ENCODE data around the gene RASSF5.

Gene RASSF5

DNA sequence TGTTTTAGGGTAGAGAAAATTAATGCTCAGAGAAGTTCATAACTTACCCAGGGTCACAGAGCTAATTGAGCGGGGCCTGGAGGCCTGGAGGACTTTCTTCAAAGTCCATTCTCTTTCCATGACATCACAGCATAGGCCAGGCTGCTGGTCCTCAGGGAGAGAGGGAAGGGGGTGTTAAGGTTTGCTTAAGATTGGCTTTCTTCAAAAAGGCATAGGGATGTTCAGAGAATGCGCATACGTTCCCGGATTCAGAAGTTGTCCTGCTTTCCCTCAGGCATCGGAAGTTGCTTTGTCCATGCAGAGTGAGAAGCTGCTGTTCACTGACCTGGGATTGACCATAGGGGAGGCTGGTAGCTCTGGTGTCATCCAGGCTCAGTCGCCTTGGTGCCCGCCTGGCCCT is 25.0 kb downstream of the RASSF5 start:
- DNase-seq (ENCODE audit: low read depth, low spot score), result no peak
- Histone ChIP-seq H3K9me3 (ENCODE audit: control insufficient read depth, insufficient read depth, low read length) (no peaks in the 10 kb centered on the region), H3K4me1 (ENCODE audit: control insufficient read depth, insufficient read depth, low read length) (no peaks in the 10 kb centered on the region), H3K36me3 (ENCODE audit: control insufficient read depth, insufficient read depth, low read length) (no peaks in the 10 kb centered on the region), H3K27ac (ENCODE audit: low read length) (no peak overlapping the region), H3K4me3 (ENCODE audit: low read length) (no peak overlapping the region), H3K27me3 (ENCODE audit: control insufficient read depth, insufficient read depth, low read length) (no peaks in the 10 kb centered on the region)
- WGBS (ENCODE audit: insufficient coverage, insufficient read length), result no CpG with 5 or more reads among the region's 7 CpGs

DNA sequence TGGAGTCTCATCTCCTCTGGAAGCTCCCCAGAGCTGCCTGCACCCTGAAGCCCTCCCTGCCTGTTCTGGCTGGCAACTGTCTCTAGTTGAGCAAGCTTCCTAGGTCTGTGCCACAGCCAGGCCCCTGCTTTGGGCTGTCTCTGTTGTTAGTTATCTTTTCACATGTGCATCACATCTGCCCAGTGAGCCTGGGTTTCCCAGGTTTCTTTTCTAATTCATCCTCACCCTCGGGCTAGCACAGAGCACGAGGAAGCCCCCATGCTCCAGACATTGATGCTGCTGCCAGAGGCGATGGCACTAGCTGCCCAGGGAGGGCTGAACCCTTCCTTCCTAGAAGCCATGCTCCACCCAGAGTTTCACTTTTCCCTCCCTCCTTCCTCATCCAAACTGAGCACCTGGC is 27.2 kb downstream of the RASSF5 start:
- Histone ChIP-seq H3K9me3 (ENCODE audit: control insufficient read depth, insufficient read depth, low read length) (no peaks in the 10 kb centered on the region), H3K36me3 (ENCODE audit: control insufficient read depth, insufficient read depth, low read length) (no peaks in the 10 kb centered on the region), H3K4me3 (ENCODE audit: low read length) (no peak overlapping the region), H3K27me3 (ENCODE audit: control insufficient read depth, insufficient read depth, low read length) (no peaks in the 10 kb centered on the region), H3K27ac (ENCODE audit: low read length) (no peak overlapping the region), H3K4me1 (ENCODE audit: control insufficient read depth, insufficient read depth, low read length) (no peaks in the 10 kb centered on the region)
- no CpG with 5 or more reads among the region's 3 CpGs for WGBS (ENCODE audit: insufficient coverage, insufficient read length)
- DNase-seq (ENCODE audit: low read depth, low spot score), result no peak

GRCh38 chr1:206535853-206536188 is 28.5 kb downstream of the RASSF5 start:
- no peak for DNase-seq (ENCODE audit: low read depth, low spot score)
- WGBS (ENCODE audit: insufficient coverage, insufficient read length), result no CpG with 5 or more reads among the region's 6 CpGs
- no peaks in the 10 kb centered on the region for H3K4me1 ChIP-seq (ENCODE audit: control insufficient read depth, insufficient read depth, low read length)
- no peaks in the 10 kb centered on the region for H3K9me3 ChIP-seq (ENCODE audit: control insufficient read depth, insufficient read depth, low read length)
- H3K27me3 ChIP-seq (ENCODE audit: control insufficient read depth, insufficient read depth, low read length), result no peaks in the 10 kb centered on the region
- no peaks in the 10 kb centered on the region for H3K36me3 ChIP-seq (ENCODE audit: control insufficient read depth, insufficient read depth, low read length)
- no peak overlapping the region for H3K27ac ChIP-seq (ENCODE audit: low read length)
- no peak overlapping the region for H3K4me3 ChIP-seq (ENCODE audit: low read length)

GRCh38 chr1:206537141-206537540 is 29.8 kb downstream of the RASSF5 start:
- no peak for DNase-seq (ENCODE audit: low read depth, low spot score)
- no peaks in the 10 kb centered on the region for H3K9me3 ChIP-seq (ENCODE audit: control insufficient read depth, insufficient read depth, low read length)
- no CpG with 5 or more reads among the region's 4 CpGs for WGBS (ENCODE audit: insufficient coverage, insufficient read length)
- H3K27me3 ChIP-seq (ENCODE audit: control insufficient read depth, insufficient read depth, low read length), result no peaks in the 10 kb centered on the region
- no peak overlapping the region for H3K4me3 ChIP-seq (ENCODE audit: low read length)
- no peak overlapping the region for H3K27ac ChIP-seq (ENCODE audit: low read length)
- H3K4me1 ChIP-seq (ENCODE audit: control insufficient read depth, insufficient read depth, low read length), result no peaks in the 10 kb centered on the region
- no peaks in the 10 kb centered on the region for H3K36me3 ChIP-seq (ENCODE audit: control insufficient read depth, insufficient read depth, low read length)

DNA sequence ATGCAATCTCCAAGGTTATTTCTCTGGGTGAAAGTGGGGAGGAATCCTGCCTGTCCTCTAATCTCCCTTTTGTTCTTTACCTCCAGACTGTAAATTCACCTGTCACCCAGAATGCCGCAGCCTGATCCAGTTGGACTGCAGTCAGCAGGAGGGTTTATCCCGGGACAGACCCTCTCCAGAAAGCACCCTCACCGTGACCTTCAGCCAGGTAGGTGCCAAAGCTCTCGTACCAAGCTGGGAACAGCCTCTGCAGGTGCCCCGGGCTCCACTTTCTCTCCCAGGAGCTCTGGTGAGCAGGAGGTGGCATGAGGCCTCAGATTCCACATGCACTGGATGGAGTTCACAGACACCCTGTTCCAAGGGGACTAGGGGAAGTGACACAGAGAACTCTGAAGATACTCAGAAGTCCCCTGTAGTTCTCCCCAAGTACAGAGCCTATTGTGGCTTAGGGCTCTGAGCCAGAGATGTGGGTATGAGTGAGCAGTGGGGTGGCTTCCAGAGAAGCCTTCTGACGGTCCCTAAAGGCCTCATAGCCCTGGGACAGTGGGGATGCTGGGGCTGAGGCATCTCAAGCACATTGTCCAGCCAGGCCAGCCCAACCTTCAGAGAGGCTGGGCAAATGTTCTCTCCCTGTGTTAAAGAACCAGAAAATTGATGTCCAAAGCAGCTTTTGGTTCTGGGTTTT is 30.9 kb downstream of the RASSF5 start:
- H3K27ac ChIP-seq (ENCODE audit: low read length), result no peak overlapping the region
- H3K36me3 ChIP-seq (ENCODE audit: control insufficient read depth, insufficient read depth, low read length), result no peaks in the 10 kb centered on the region
- H3K4me1 ChIP-seq (ENCODE audit: control insufficient read depth, insufficient read depth, low read length), result no peaks in the 10 kb centered on the region
- H3K9me3 ChIP-seq (ENCODE audit: control insufficient read depth, insufficient read depth, low read length), result no peaks in the 10 kb centered on the region
- WGBS (ENCODE audit: insufficient coverage, insufficient read length), result no CpG with 5 or more reads among the region's 6 CpGs
- H3K4me3 ChIP-seq (ENCODE audit: low read length), result no peak overlapping the region
- DNase-seq (ENCODE audit: low read depth, low spot score), result no peak
- H3K27me3 ChIP-seq (ENCODE audit: control insufficient read depth, insufficient read depth, low read length), result no peaks in the 10 kb centered on the region

DNA sequence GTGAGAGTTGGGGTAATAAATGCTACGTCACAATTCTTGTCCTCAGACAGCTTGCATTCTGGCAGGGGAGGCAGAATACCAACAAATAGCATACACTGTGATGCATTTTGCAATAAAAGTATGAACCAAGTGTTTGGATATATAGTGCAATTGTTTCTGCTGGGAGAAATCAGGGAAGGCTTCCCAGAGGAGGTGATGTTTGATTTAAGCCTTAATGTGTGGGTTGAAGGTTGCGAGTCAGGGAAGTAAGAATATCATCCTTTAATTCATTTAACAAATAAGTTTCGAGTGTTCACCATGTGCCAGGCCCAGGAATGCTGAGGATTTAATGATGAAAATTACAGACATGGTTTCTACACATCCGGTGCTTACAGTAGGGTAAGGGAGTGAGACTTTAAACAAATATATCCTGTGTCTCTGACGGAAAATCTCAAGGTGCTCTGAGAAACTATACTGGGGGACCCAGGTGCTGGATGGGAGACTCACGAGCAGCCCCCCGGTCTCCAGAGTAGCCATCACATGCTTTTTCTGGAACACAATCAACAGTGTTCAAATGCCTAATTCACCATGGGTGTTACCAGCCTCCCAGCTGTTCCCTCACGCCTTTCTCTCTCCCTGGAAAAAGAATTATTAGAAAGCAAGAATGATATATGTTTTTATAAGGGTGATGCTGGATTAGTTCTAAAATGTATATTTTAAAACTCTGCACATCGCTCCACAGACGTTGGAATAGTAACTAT is 31.7 kb downstream of the RASSF5 start:
- WGBS (ENCODE audit: insufficient coverage, insufficient read length), result no CpG with 5 or more reads among the region's 10 CpGs
- no peaks in the 10 kb centered on the region for H3K4me1 ChIP-seq (ENCODE audit: control insufficient read depth, insufficient read depth, low read length)
- no peak overlapping the region for H3K4me3 ChIP-seq (ENCODE audit: low read length)
- no peak overlapping the region for H3K27ac ChIP-seq (ENCODE audit: low read length)
- H3K36me3 ChIP-seq (ENCODE audit: control insufficient read depth, insufficient read depth, low read length), result no peaks in the 10 kb centered on the region
- no peaks in the 10 kb centered on the region for H3K9me3 ChIP-seq (ENCODE audit: control insufficient read depth, insufficient read depth, low read length)
- DNase-seq (ENCODE audit: low read depth, low spot score), result no peak
- no peaks in the 10 kb centered on the region for H3K27me3 ChIP-seq (ENCODE audit: control insufficient read depth, insufficient read depth, low read length)

- H3K4me1 ChIP-seq (ENCODE audit: control insufficient read depth, insufficient read depth, low read length), result peaks cover 2% of the 10 kb centered on the region; the same call in 1 of the 2 replicates
- no CpG with 5 or more reads among the region's 8 CpGs for WGBS (ENCODE audit: insufficient coverage, insufficient read length)
- no peak overlapping the region for H3K4me3 ChIP-seq (ENCODE audit: low read length)
- DNase-seq (ENCODE audit: low read depth, low spot score), result no peak
- no peak overlapping the region for H3K27ac ChIP-seq (ENCODE audit: low read length)
- no peaks in the 10 kb centered on the region for H3K27me3 ChIP-seq (ENCODE audit: control insufficient read depth, insufficient read depth, low read length)
- H3K9me3 ChIP-seq (ENCODE audit: control insufficient read depth, insufficient read depth, low read length), result no peaks in the 10 kb centered on the region
- no peaks in the 10 kb centered on the region for H3K36me3 ChIP-seq (ENCODE audit: control insufficient read depth, insufficient read depth, low read length)
These were observed 32.9 kb downstream of the RASSF5 start for GRCh38 chr1:206540044-206540780.

DNA sequence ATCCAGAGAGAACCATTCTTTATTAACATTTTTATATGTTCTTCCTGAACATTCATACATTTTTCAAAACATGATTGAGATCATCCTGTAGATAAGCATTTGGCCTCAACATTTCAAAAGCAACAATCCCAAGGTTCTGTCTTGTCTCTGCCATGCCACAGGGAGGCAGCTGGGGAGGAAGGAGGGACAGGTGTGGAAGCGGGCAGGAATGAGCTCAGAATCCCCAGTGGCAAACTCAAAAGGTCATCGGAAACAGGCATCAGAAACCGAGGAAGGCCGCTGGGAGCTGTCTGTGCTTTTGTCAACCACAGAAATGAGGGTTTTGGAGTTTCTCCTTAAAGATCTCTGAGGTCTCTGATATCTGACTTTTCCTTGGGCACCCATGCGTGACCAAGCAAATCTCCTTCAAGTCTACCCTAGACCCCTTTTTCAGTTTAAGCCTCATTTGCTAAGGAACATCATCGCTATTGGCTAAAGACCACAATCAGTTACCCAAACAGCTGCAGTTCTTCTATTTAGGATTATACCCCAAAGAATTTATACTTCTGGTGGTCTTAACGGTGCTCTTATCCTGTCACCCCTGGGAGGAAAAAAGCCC is 34.0 kb downstream of the RASSF5 start:
- Histone ChIP-seq H3K4me1 (ENCODE audit: control insufficient read depth, insufficient read depth, low read length) (peaks cover 2% of the 10 kb centered on the region; the same call in 1 of the 2 replicates), H3K27me3 (ENCODE audit: control insufficient read depth, insufficient read depth, low read length) (no peaks in the 10 kb centered on the region), H3K27ac (ENCODE audit: low read length) (no peak overlapping the region), H3K36me3 (ENCODE audit: control insufficient read depth, insufficient read depth, low read length) (no peaks in the 10 kb centered on the region), H3K4me3 (ENCODE audit: low read length) (no peak overlapping the region), H3K9me3 (ENCODE audit: control insufficient read depth, insufficient read depth, low read length) (no peaks in the 10 kb centered on the region)
- no peak for DNase-seq (ENCODE audit: low read depth, low spot score)
- no CpG with 5 or more reads among the region's 7 CpGs for WGBS (ENCODE audit: insufficient coverage, insufficient read length)

DNA sequence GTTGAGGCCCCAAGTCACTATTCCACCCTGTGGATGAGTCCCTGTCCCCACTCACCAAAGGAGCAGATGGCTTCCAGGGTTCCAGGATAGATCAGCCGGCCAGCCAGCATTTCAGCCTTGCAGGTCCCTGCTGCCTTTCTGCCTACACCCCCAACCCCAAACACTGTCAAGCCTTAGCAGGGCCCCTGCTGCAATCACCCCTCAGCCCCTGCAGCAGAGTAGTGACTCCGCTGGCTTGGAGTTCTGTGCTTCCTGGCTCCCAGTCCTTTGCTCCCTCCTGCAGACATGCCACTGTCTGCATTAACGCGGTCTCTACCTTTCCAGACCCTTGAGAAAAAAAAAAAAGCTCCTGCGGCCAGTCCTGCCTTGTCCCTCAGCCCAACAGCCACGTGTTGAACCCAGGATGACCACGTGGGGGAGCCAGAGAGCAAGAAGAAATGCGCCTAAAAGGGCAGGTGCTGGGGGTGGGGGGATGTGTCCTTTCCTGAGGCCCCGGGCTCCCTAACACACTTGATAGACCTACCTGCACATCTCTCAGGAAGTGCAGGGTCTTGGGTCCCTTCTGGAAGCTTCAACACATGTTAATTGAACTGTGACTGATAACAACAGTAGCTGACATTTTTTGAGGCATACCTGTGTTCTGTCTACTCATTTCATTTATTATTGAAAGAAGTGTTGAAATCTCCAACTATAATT is 37.4 kb downstream of the RASSF5 start:
- Histone ChIP-seq H3K27ac (ENCODE audit: low read length) (no peak overlapping the region), H3K4me1 (ENCODE audit: control insufficient read depth, insufficient read depth, low read length) (peaks cover 2% of the 10 kb centered on the region; the same call in 1 of the 2 replicates), H3K4me3 (ENCODE audit: low read length) (no peak overlapping the region), H3K9me3 (ENCODE audit: control insufficient read depth, insufficient read depth, low read length) (no peaks in the 10 kb centered on the region), H3K27me3 (ENCODE audit: control insufficient read depth, insufficient read depth, low read length) (no peaks in the 10 kb centered on the region), H3K36me3 (ENCODE audit: control insufficient read depth, insufficient read depth, low read length) (no peaks in the 10 kb centered on the region)
- peak; percentile 79 for DNase-seq (ENCODE audit: low read depth, low spot score)
- no CpG with 5 or more reads among the region's 9 CpGs for WGBS (ENCODE audit: insufficient coverage, insufficient read length)

- Histone ChIP-seq H3K9me3 (ENCODE audit: control insufficient read depth, insufficient read depth, low read length) (no peaks in the 10 kb centered on the region), H3K27ac (ENCODE audit: low read length) (no peak overlapping the region), H3K4me1 (ENCODE audit: control insufficient read depth, insufficient read depth, low read length) (peaks cover 2% of the 10 kb centered on the region; the same call in 1 of the 2 replicates), H3K4me3 (ENCODE audit: low read length) (no peak overlapping the region), H3K36me3 (ENCODE audit: control insufficient read depth, insufficient read depth, low read length) (no peaks in the 10 kb centered on the region), H3K27me3 (ENCODE audit: control insufficient read depth, insufficient read depth, low read length) (no peaks in the 10 kb centered on the region)
- no CpG with 5 or more reads among the region's 1 CpG for WGBS (ENCODE audit: insufficient coverage, insufficient read length)
- DNase-seq (ENCODE audit: low read depth, low spot score), result no peak
These were observed 38.0 kb downstream of the RASSF5 start for GRCh38 chr1:206545351-206545750.
